Vagina (tissue), 2 donors: ENCODE measurements around the gene OR4F15.
"Not testable (repeated sequence)": the region's sequence is repeated elsewhere in the genome, so short reads cannot be mapped to it uniquely, and the experiment has no call there.

Experiments used
- POLR2A ChIP-seq, 2 donors: fragments of 450-650 bp; IDR thresholded peaks; one replicate each; pipeline ENCODE4 v1.6.1; 2017; ENCODE audit warnings: antibody characterized with exemption in 2 of 2, mild to moderate bottlenecking in 2 of 2, moderate library complexity in 2 of 2
- TF ChIP-seq, protein P1 (sequence below), 3 experiments: fragments of 450-650 bp in 2 of 3; fragments of 200-600 bp in 1 of 3; sonication (generic) in 1 of 3; IDR thresholded peaks; one replicate each; pipeline ENCODE4 v1.5.1; 2017 to 2019; ENCODE audit warnings: antibody characterized with exemption in 3 of 3, mild to moderate bottlenecking in 2 of 3, moderate library complexity in 2 of 3

DNA sequence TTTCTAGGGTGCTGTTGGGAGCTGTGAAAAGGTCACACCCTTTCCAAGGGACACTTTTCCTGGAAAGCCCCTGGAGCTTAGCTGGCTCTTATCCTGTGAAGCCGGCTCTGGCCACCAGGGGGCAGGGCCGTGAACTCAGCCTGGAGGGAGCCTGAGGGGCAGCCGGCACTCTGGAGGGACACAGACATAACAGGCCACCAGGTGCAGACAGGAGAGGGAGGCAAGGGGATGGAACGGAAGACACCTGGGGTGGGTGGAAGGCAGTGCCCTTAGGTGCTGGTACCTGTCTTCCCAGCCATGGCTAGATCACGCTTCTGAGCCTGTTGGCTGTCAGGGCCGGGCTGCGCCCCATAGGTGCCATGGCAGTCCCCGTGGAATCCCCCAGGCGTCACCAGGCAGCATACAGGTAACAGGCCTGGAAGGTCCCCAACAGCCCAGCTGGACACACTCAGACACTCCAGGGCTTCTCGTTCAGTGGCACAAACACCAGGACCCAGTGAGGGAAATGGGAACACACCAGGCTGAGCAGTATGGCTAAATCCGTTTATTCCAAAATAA is 44.8 kb upstream of the OR4F15 start:
- not testable (repeated sequence) for TF ChIP-seq POLR2A (IDR thresholded peaks at IDR 0.05)
- TF ChIP-seq, protein P1, sequence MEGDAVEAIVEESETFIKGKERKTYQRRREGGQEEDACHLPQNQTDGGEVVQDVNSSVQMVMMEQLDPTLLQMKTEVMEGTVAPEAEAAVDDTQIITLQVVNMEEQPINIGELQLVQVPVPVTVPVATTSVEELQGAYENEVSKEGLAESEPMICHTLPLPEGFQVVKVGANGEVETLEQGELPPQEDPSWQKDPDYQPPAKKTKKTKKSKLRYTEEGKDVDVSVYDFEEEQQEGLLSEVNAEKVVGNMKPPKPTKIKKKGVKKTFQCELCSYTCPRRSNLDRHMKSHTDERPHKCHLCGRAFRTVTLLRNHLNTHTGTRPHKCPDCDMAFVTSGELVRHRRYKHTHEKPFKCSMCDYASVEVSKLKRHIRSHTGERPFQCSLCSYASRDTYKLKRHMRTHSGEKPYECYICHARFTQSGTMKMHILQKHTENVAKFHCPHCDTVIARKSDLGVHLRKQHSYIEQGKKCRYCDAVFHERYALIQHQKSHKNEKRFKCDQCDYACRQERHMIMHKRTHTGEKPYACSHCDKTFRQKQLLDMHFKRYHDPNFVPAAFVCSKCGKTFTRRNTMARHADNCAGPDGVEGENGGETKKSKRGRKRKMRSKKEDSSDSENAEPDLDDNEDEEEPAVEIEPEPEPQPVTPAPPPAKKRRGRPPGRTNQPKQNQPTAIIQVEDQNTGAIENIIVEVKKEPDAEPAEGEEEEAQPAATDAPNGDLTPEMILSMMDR (IDR thresholded peaks at IDR 0.05): not testable (repeated sequence)
